ENCODE measurements around the gene PRKD1.

PRKD1 gene

DNA sequence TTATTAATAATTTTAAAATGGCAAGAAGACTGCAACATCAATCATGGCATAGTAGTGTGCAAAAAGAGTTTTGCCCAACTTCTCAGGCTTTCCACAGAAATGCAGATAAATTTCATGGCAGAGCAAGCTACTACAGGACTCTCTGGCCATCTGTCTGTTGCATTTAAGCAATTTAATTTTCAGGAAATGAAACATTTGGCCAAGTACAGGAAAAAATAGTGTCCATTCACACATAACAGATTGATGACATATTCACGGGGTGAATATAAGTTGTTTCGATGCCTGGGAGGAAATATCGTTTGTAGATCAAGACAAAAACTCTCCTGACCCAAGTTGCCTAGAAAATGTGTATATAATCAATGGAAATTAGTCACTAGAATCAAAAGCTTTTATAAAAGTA is 324.0 kb downstream of the PRKD1 start:
- H3K9me3 ChIP-seq: no peaks in the 10 kb centered on the region
- no peaks in the 10 kb centered on the region for H3K4me1 ChIP-seq
- no peaks in the 10 kb centered on the region for H3K27me3 ChIP-seq
- no peak overlapping the region for H3K4me3 ChIP-seq
- no peaks in the 10 kb centered on the region for H3K36me3 ChIP-seq
- H3K27ac ChIP-seq: no peak overlapping the region
- H3K4me2 ChIP-seq: no peak overlapping the region
- H3K9ac ChIP-seq: no peak overlapping the region
- no peaks in the 10 kb centered on the region for H4K20me1 ChIP-seq
- no peak for TF ChIP-seq Cebpa-rat (IDR thresholded peaks at IDR 0.05)

DNA sequence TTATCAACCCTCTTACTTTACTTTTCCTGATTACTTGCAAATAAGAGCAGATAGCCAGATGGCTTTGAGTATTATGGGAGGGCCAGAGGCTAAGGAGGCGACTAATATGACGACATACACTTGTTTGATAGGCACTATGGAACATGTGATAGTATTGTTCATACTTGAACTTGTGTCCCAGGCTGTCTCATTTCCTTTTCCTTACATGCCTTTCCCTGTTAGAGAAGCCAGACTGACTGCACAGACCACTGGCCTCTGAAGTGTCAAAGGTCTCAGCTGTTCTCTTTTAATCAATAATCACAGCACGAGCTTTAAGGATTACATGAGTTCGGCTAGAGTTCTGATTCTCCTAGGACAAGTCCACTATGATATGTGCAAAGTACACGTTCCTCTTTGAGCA is 326.0 kb downstream of the PRKD1 start:
- no peaks in the 10 kb centered on the region for H3K27me3 ChIP-seq
- no peak overlapping the region for H3K4me2 ChIP-seq
- H3K36me3 ChIP-seq: no peaks in the 10 kb centered on the region
- H3K4me3 ChIP-seq: no peak overlapping the region
- H4K20me1 ChIP-seq: no peaks in the 10 kb centered on the region
- H3K9me3 ChIP-seq: no peaks in the 10 kb centered on the region
- TF ChIP-seq Cebpa-rat (IDR thresholded peaks at IDR 0.05): no peak
- no peak overlapping the region for H3K9ac ChIP-seq
- no peaks in the 10 kb centered on the region for H3K4me1 ChIP-seq
- no peak overlapping the region for H3K27ac ChIP-seq

DNA sequence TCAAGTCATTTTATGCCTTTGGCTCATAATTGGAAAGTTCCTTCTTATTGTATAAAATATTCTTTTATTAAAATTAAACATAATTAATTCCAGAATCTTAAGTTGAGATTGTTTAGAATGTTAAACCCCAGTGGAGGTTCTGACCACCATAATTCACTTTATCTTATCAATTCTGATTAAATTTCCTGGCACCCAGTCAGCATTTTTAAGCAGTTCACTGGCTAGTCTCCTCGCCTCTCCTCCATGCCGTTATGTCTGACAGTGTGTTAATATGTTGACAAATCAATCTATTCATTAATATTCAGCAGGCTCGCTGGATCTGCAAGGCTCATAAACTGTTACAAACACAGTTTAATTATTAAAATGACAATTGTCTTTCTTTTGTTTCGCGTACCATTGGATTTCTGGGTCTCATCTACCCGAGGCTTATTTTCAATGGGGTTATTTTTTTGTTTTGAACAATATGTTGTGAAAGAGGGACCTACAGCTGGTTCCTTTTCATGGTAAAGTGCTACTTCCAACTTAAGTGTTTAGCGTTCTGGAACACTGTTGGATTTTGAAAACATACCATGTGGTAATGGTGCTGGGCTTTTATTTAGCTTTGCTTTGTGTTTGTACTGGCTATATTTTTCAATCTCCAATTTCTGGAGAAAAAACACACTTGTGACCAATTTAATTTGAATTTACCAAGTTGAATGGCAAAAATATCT is 339.7 kb downstream of the PRKD1 start:
- Histone ChIP-seq H3K36me3 (no peaks in the 10 kb centered on the region), H3K4me3 (no peak overlapping the region), H3K27me3 (no peaks in the 10 kb centered on the region), H3K4me2 (no peak overlapping the region), H3K4me1 (no peaks in the 10 kb centered on the region), H3K9me3 (no peaks in the 10 kb centered on the region), H3K27ac (no peak overlapping the region), H3K9ac (no peak overlapping the region), H4K20me1 (no peaks in the 10 kb centered on the region)
- TF ChIP-seq Cebpa-rat (IDR thresholded peaks at IDR 0.05): no peak

DNA sequence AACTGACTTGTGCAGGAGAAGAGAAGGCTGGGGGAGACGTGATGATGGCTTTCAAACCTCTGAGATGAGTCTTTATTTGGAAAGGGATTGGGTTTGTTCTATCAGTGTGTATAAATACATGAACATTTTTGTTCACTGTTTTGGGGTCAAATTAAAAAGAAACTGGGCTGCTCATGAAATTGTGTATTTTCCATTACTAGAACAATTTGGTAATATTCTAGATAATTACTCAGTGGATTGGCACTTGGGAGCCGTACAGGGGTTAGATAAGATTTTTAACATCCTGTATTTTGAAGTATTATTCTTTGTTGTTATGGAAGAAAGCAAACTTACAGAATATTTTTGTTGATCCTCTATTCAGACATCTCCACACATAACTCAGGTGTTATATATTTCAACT is 340.6 kb downstream of the PRKD1 start:
- no peak overlapping the region for H3K27ac ChIP-seq
- no peak overlapping the region for H3K4me3 ChIP-seq
- H3K4me2 ChIP-seq: no peak overlapping the region
- no peak overlapping the region for H3K9ac ChIP-seq
- H3K27me3 ChIP-seq: no peaks in the 10 kb centered on the region
- TF ChIP-seq Cebpa-rat (IDR thresholded peaks at IDR 0.05): no peak
- no peaks in the 10 kb centered on the region for H3K9me3 ChIP-seq
- no peaks in the 10 kb centered on the region for H3K36me3 ChIP-seq
- H4K20me1 ChIP-seq: no peaks in the 10 kb centered on the region
- H3K4me1 ChIP-seq: no peaks in the 10 kb centered on the region

DNA sequence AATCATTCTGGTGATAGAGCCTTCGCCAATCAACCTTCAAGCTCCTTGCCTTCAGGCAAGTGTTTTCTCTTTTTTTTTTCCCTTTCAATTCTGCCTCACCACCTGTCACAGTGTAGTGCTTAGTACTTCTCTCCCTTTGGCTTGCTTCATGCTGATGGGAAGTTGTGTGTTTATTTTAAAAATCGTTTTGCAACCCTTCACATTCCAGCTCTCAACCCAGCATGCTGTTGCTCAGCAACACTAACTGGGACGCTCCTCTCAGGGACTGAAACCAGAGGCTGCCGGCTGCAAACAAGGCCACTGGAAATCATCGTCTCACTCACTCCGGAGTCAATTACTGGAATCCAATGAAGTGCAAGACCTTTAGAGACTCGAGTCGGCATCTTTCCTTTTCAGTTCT is 342.7 kb downstream of the PRKD1 start:
- TF ChIP-seq Cebpa-rat (IDR thresholded peaks at IDR 0.05): no peak
- no peaks in the 10 kb centered on the region for H3K36me3 ChIP-seq
- no peak overlapping the region for H3K4me2 ChIP-seq
- H3K9me3 ChIP-seq: no peaks in the 10 kb centered on the region
- H3K4me1 ChIP-seq: no peaks in the 10 kb centered on the region
- no peaks in the 10 kb centered on the region for H3K27me3 ChIP-seq
- H3K27ac ChIP-seq: no peak overlapping the region
- no peak overlapping the region for H3K9ac ChIP-seq
- H4K20me1 ChIP-seq: no peaks in the 10 kb centered on the region
- H3K4me3 ChIP-seq: no peak overlapping the region

DNA sequence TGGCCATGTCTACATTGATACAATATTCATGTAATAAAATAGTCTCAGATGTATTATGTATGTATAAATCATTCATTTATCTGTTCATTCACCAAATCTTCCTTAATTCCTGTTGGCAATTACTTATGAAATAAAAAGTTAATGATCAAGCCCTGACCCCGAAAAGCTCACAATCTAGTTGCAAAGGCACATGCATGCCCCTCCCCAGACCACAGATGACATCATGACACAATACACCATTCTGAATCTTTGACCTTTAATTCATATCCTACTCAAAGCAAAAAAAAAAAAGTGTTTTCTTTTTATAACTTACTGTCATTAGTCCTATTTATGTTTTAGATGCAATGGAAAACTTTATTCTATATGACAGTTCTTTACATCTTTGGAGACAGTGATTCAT is 346.9 kb downstream of the PRKD1 start:
- Histone ChIP-seq H3K9ac (no peak overlapping the region), H3K9me3 (no peaks in the 10 kb centered on the region), H3K27ac (no peak overlapping the region), H3K4me3 (no peak overlapping the region), H3K4me2 (no peak overlapping the region), H4K20me1 (no peaks in the 10 kb centered on the region), H3K27me3 (no peaks in the 10 kb centered on the region), H3K4me1 (no peaks in the 10 kb centered on the region), H3K36me3 (no peaks in the 10 kb centered on the region)
- no peak for TF ChIP-seq Cebpa-rat (IDR thresholded peaks at IDR 0.05)

DNA sequence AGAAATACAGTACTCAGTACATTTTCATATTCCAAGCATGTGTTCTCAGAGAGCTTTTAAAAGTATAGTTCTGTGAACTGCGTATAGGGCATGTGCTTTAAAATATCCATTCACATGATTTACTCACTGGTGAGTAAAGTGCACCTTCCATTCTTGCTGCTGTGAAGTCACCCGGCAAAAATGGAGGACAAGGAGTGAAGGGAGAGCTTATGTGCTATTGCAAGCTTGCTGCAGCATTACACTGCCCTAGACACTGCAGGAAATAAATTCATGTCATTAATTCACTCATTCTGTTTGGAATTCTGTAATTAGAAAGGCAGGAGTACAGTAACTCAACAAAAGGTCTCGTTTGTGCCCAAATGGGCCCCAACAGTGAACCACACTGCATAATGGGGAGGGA is 347.8 kb downstream of the PRKD1 start:
- H3K4me3 ChIP-seq: no peak overlapping the region
- no peaks in the 10 kb centered on the region for H4K20me1 ChIP-seq
- no peaks in the 10 kb centered on the region for H3K9me3 ChIP-seq
- H3K4me1 ChIP-seq: no peaks in the 10 kb centered on the region
- TF ChIP-seq Cebpa-rat (IDR thresholded peaks at IDR 0.05): no peak
- no peak overlapping the region for H3K4me2 ChIP-seq
- H3K36me3 ChIP-seq: no peaks in the 10 kb centered on the region
- no peak overlapping the region for H3K27ac ChIP-seq
- no peak overlapping the region for H3K9ac ChIP-seq
- no peaks in the 10 kb centered on the region for H3K27me3 ChIP-seq

DNA sequence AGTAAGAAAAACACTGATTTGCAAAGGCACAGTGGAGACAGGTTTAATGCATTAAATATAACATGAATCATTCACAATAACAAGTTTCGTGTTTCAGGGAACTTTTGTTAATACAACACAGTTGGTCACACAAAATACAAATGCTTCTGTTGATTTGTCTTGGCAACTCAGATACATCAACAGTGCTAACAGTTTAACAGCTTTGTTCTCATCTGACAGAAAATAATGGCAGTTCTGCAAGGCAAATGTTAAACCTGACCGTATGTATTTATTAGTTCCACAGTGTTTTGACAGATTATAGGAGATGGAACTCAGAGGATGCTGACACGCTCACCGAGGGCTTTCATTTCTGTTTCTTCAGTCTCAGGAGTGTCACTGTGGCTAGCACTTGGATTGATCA is 350.7 kb downstream of the PRKD1 start:
- Histone ChIP-seq H3K4me3 (no peak overlapping the region), H4K20me1 (no peaks in the 10 kb centered on the region), H3K9ac (no peak overlapping the region), H3K27me3 (no peaks in the 10 kb centered on the region), H3K4me1 (no peaks in the 10 kb centered on the region), H3K27ac (no peak overlapping the region), H3K4me2 (no peak overlapping the region), H3K9me3 (no peaks in the 10 kb centered on the region; the same call in 1 of the 2 replicates), H3K36me3 (no peaks in the 10 kb centered on the region)
- no peak for TF ChIP-seq Cebpa-rat (IDR thresholded peaks at IDR 0.05)

DNA sequence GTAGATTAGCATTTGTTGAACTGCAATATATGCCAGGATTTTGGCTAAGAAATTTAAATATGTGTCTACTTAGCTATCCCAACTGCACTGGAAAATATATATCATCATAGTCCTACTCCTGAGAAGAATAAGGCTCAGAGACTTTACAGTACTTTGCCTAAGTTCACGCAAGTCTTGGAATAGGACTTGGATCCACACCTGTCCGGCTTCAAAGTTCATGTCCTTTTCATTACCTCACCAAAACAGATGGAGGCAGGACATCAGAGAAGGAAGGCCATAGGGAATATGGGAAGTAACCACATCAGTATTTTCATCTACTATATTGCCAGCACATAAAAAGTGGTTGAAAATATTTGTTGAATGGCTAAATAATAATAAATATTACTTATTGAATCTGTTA is 358.5 kb downstream of the PRKD1 start:
- no peak for TF ChIP-seq Cebpa-rat (IDR thresholded peaks at IDR 0.05)

DNA sequence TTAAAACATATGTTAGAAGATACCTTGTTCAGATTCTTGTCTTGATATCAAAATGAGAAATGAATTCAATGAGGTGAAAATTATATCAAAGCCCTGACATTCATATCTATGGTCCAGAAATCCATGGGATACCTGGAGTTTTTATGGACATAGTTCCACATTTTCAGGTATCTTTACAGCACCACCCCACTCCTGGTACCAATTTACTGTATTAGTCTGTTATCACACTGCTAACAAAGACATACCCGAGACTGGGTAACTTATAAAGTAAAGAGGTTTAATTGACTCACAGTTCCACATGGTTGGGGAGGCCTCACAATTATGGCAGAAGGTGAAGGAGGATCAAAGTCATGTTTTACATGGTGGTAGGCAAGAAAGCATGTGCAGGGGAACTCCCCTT is 361.5 kb downstream of the PRKD1 start:
- no peaks in the 10 kb centered on the region for H3K27me3 ChIP-seq
- H3K36me3 ChIP-seq: no peaks in the 10 kb centered on the region
- H3K4me3 ChIP-seq: no peak overlapping the region
- H4K20me1 ChIP-seq: no peaks in the 10 kb centered on the region
- no peak overlapping the region for H3K4me2 ChIP-seq
- no peak for TF ChIP-seq Cebpa-rat (IDR thresholded peaks at IDR 0.05)
- H3K4me1 ChIP-seq: peaks cover 5% of the 10 kb centered on the region; the same call in 1 of the 2 replicates
- peaks cover 7% of the 10 kb centered on the region; the same call in 1 of the 2 replicates for H3K9me3 ChIP-seq
- no peak overlapping the region for H3K27ac ChIP-seq
- no peak overlapping the region for H3K9ac ChIP-seq

More for the DNA sequence above, 358.5 kb downstream of the PRKD1 start:
- H3K27ac ChIP-seq: no peak overlapping the region
- no peak overlapping the region for H3K9ac ChIP-seq
- no peaks in the 10 kb centered on the region for H4K20me1 ChIP-seq
- no peaks in the 10 kb centered on the region for H3K27me3 ChIP-seq
- peaks cover 7% of the 10 kb centered on the region for H3K9me3 ChIP-seq
- H3K4me2 ChIP-seq: no peak overlapping the region
- H3K4me3 ChIP-seq: no peak overlapping the region
- no peaks in the 10 kb centered on the region for H3K36me3 ChIP-seq
- peaks cover 5% of the 10 kb centered on the region; the same call in 1 of the 2 replicates for H3K4me1 ChIP-seq

DNA sequence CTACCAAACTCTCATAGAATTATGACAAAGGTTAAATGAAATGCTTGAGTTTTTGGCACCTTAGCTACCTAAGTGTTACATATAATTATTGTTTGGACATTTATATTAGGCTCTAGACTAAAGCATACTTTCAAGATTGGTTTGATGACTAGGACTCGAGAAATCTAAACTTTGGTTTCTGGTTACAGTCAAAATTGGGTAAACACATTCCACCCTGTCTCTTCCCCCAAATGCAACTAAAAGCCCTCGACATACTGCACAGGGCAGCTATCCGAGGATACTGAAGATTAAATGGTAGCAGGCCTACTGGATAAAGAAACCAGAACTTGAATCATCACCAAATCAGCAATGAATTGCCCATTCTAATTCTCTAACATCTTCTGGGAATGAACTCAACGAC is 369.1 kb downstream of the PRKD1 start:
- H3K36me3 ChIP-seq: no peaks in the 10 kb centered on the region
- H3K4me3 ChIP-seq: no peak overlapping the region
- no peak overlapping the region for H3K4me2 ChIP-seq
- H3K27ac ChIP-seq: no peak overlapping the region
- H4K20me1 ChIP-seq: no peaks in the 10 kb centered on the region
- H3K9me3 ChIP-seq: no peaks in the 10 kb centered on the region
- TF ChIP-seq Cebpa-rat (IDR thresholded peaks at IDR 0.05): no peak
- H3K4me1 ChIP-seq: no peaks in the 10 kb centered on the region
- no peak overlapping the region for H3K9ac ChIP-seq
- no peaks in the 10 kb centered on the region for H3K27me3 ChIP-seq

Measured in BLaER1 (cell line).